ENCODE data around the gene RGMA.

RGMA gene

DNA sequence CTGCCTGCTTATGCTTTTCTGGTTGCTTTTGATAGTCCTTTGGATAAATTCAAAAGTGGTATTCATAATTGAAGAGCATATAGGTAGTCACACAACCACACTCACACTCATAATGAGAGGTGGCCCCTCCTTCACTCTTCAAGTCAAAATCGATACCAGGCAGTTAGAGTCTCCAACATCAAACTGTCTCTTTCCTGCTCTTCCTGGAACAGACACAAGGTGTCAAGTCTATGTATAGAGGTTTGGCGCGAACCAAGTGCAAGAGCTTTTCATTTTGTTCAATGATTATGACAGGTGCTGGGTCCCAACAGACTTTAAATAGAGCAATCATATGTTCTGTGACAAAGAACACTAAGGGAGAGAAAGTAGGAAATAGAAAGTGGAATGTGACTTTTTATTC lies 29.9 kb upstream of the RGMA start:
- H3K4me3 ChIP-seq (ENCODE audit: control insufficient read depth, low read depth, low read length): no peak overlapping the region
- no peak for TF ChIP-seq CTCF (IDR thresholded peaks at IDR 0.05; ENCODE audit: control insufficient read depth, insufficient read depth, low read depth, low read length, missing control alignments)
- DNase-seq (ENCODE audit: low read depth): no peak

DNA sequence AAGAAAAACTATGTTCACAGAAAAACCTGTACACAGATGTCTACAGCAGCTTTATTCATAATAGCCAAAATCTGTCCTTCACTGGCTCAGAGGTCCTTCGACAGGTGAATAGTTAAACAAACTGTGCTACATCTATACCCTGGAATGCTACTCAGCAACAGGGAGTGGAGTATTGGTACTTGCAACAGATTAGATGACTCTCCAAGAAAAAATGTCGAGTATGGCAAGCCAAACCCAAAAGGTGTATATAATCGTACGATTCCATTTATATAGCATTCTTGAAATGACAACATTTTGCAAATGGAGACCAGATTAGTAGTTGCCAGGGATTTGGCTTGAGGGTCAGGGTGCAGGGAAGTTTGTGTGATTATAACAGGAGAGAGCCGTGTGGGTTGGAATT lies 22.4 kb upstream of the RGMA start:
- no peak for TF ChIP-seq CTCF (IDR thresholded peaks at IDR 0.05; ENCODE audit: control insufficient read depth, insufficient read depth, low read depth, low read length, missing control alignments)
- no peak overlapping the region for H3K4me3 ChIP-seq (ENCODE audit: control insufficient read depth, low read depth, low read length)
- DNase-seq (ENCODE audit: low read depth): no peak

GRCh38 chr15:93110502-93111040 lies 21.6 kb upstream of the RGMA start:
- no peak for DNase-seq (ENCODE audit: low read depth)
- H3K4me3 ChIP-seq (ENCODE audit: control insufficient read depth, low read depth, low read length): no peak overlapping the region
- no peak for TF ChIP-seq CTCF (IDR thresholded peaks at IDR 0.05; ENCODE audit: control insufficient read depth, insufficient read depth, low read depth, low read length, missing control alignments)

DNA sequence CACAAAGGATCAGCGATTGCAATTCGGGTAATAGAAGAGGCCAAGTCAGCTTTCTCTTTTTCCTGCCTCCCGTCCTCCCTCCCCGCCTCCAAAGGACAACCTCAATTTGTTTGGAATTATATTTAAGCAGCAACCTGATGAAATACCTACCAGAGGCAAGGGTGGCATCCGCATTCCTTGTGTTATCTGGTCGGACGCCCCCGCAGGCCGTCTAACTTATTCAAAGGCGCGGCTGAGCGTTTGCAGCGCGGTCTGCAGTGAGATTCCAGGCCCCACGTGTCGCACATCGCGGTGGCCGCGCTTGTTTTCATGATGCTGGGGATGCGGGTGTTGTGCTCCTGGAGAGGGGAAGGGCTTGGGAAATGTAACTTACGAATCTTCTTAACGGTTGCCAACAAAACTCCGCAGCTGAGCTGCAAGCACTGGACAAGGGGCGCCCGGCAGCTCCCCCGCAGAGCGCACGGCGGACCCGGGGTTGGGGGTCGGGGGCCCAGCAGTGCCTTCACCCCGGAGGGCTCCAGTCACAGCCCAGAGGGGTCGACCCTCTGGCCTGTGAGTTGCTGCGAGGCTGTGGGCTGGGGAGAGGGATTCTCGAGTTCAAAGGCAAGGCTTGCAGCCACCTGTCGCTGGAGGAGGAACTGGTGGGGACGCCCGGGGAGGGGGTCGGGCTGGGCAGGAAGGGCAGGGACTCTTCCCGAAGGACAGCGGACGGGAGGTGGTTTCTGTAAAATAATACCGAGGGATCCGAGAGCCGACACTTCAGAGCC lies 20.5 kb upstream of the RGMA start:
- TF ChIP-seq CTCF (IDR thresholded peaks at IDR 0.05; ENCODE audit: control insufficient read depth, insufficient read depth, low read depth, low read length, missing control alignments): no peak
- H3K4me3 ChIP-seq (ENCODE audit: control insufficient read depth, low read depth, low read length): no peak overlapping the region
- no peak for DNase-seq (ENCODE audit: low read depth)

GRCh38 chr15:93107646-93108045 lies 18.6 kb upstream of the RGMA start:
- no peak overlapping the region for H3K4me3 ChIP-seq (ENCODE audit: control insufficient read depth, low read depth, low read length)
- TF ChIP-seq CTCF (IDR thresholded peaks at IDR 0.05; ENCODE audit: control insufficient read depth, insufficient read depth, low read depth, low read length, missing control alignments): no peak
- no peak for DNase-seq (ENCODE audit: low read depth)

DNA sequence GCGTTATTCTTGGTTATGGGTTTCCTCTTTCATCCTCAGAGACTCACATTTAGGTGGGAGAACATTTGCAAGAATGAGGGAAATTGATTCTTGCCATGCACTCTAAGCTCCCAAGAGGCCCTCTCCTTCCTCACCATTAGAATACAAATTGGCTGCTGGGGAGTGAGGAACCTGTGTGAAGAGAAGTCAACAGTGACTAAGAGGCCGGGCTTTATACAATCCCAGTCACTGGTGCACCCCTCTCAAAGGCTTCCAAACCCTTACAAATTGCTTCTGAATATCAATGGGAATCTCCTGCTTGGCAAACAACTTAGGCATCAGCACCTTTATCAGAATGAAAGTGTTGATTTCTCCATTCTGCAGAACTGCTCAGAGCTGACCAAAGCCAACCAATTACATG lies 16.5 kb upstream of the RGMA start:
- DNase-seq (ENCODE audit: low read depth): no peak
- H3K4me3 ChIP-seq (ENCODE audit: control insufficient read depth, low read depth, low read length): no peak overlapping the region
- TF ChIP-seq CTCF (IDR thresholded peaks at IDR 0.05; ENCODE audit: control insufficient read depth, insufficient read depth, low read depth, low read length, missing control alignments): no peak

Measured in AG09309 (cell line).